Erythroblast (primary cell): ENCODE data around the gene AIDA.

Source experiments
- DNase-seq, 2 experiments: peaks; one replicate each; lab custom pipeline; 2025; lab: John Stamatoyannopoulos, UW
- GATA1 ChIP-seq: IDR thresholded peaks from 2 replicates; pipeline ENCODE4 v1.6.1; 2011; ENCODE audit warnings: low read depth, mild to moderate bottlenecking, control low read depth, low read length, moderate library complexity
- POLR2A ChIP-seq: IDR thresholded peaks from 2 replicates; pipeline ENCODE4 v1.6.1; 2011; ENCODE audit warnings: mild to moderate bottlenecking, low read length

Gene AIDA

GRCh38 chr1:222643938-222644635 is 68.2 kb downstream of the AIDA start:
- no peak for TF ChIP-seq GATA1
- peak; percentile 96 for TF ChIP-seq POLR2A
- peak; percentile 99 for DNase-seq

GRCh38 chr1:222643606-222643937 is 68.7 kb downstream of the AIDA start:
- TF ChIP-seq GATA1 (no peak), POLR2A (no peak)

GRCh38 chr1:222642468-222642867 is 69.8 kb downstream of the AIDA start:
- no peak for DNase-seq
- no peak for TF ChIP-seq POLR2A
- TF ChIP-seq GATA1, result no peak

More at GRCh38 chr1:222643606-222643937, 68.7 kb downstream of the AIDA start:
- peak in 1 of 2 experiments; percentile 85 for DNase-seq

- DNase-seq, result peak in 1 of 2 experiments; percentile 4
- TF ChIP-seq GATA1, result no peak
- TF ChIP-seq POLR2A, result no peak
Measured at GRCh38 chr1:222641269-222641948, 70.9 kb downstream of the AIDA start.

GRCh38 chr1:222634180-222635013 is 77.9 kb downstream of the AIDA start:
- TF ChIP-seq POLR2A (no peak), GATA1 (no peak)
- peak; percentile 86 to 93 for DNase-seq

GRCh38 chr1:222632749-222633148 is 79.5 kb downstream of the AIDA start:
- TF ChIP-seq GATA1 (no peak), POLR2A (no peak)
- no peak for DNase-seq

GRCh38 chr1:222631611-222632208 is 80.6 kb downstream of the AIDA start:
- DNase-seq, result no peak
- no peak for TF ChIP-seq GATA1
- no peak for TF ChIP-seq POLR2A

GRCh38 chr1:222629921-222630535 is 82.3 kb downstream of the AIDA start:
- TF ChIP-seq GATA1, result no peak
- no peak for TF ChIP-seq POLR2A
- no peak for DNase-seq

GRCh38 chr1:222627232-222627631 is 85.1 kb downstream of the AIDA start:
- TF ChIP-seq POLR2A (no peak), GATA1 (no peak)
- no peak for DNase-seq

- DNase-seq, result no peak
- TF ChIP-seq POLR2A (no peak), GATA1 (no peak)
Measured at GRCh38 chr1:222624214-222624613, 88.1 kb downstream of the AIDA start.

GRCh38 chr1:222623458-222623857 is 88.8 kb downstream of the AIDA start:
- no peak for DNase-seq
- TF ChIP-seq GATA1 (no peak), POLR2A (no peak)

GRCh38 chr1:222622765-222623164 is 89.5 kb downstream of the AIDA start:
- TF ChIP-seq POLR2A, result no peak
- no peak for TF ChIP-seq GATA1
- no peak for DNase-seq

- TF ChIP-seq GATA1 (no peak), POLR2A (no peak)
- DNase-seq, result no peak
Measured at GRCh38 chr1:222620566-222620965, 91.7 kb downstream of the AIDA start.
